Small intestine (tissue), 7 donors: Measurements from ENCODE around the gene GLT8D2. TPM values are rescaled to one million over a fixed set of nuclear protein-coding genes. Genes with fewer than 3 reads are reported as not detected.
A peak's percentile ranks its signal among the peaks of the same experiment; 100 is the strongest.

ENCODE experiments used
- DNase-seq, 2 donors: peaks; one replicate each; pipeline versions ENCODE4 v3.0.0 to v3.0.0-alpha.2; 2013
- FAIRE-seq: peaks from 2 replicates; lab custom pipeline; 2012; peaks lifted over from hg19 to GRCh38; lab: Jason Lieb, UNC
- H3K27ac ChIP-seq, 3 donors: one replicate each; pipeline ENCODE4 v1.5.1; 2013; ENCODE audit warnings: low read length in 2 of 3, mild to moderate bottlenecking in 2 of 3, control low read depth in 1 of 3, inconsistent platforms in 1 of 3, low read depth in 1 of 3, moderate library complexity in 1 of 3
- H3K27me3 ChIP-seq, 3 donors: one replicate each; pipeline ENCODE4 v1.6.1; 2013; ENCODE audit warnings: low read length in 3 of 3, inconsistent platforms in 1 of 3; ENCODE audit not compliant: control insufficient read depth in 3 of 3, insufficient read depth in 3 of 3
- H3K36me3 ChIP-seq, 3 donors: one replicate each; pipeline ENCODE4 v1.6.1; 2013; ENCODE audit warnings: low read length in 3 of 3, inconsistent platforms in 1 of 3, low read depth in 1 of 3, mild to moderate bottlenecking in 1 of 3, moderate library complexity in 1 of 3; ENCODE audit not compliant: control insufficient read depth in 3 of 3, insufficient read depth in 2 of 3
- H3K4me1 ChIP-seq, 3 donors: one replicate each; pipeline ENCODE4 v1.6.1; 2013; ENCODE audit warnings: low read length in 2 of 3, inconsistent platforms in 1 of 3, low read depth in 1 of 3, mild to moderate bottlenecking in 1 of 3, moderate library complexity in 1 of 3; ENCODE audit not compliant: control insufficient read depth in 3 of 3, insufficient read depth in 2 of 3
- H3K4me3 ChIP-seq, 3 donors: one replicate each; pipeline ENCODE4 v1.5.1; 2013; ENCODE audit warnings: low read length in 3 of 3, control low read depth in 1 of 3, inconsistent platforms in 1 of 3, low read depth in 1 of 3, mild to moderate bottlenecking in 1 of 3, moderate library complexity in 1 of 3
- H3K9me3 ChIP-seq, 2 donors: one replicate each; pipeline ENCODE4 v1.6.1; 2013; ENCODE audit warnings: low read depth in 1 of 2, low read length in 1 of 2; ENCODE audit not compliant: control insufficient read depth in 2 of 2, insufficient read depth in 1 of 2
- WGBS, 3 donors: extraction: QIAGEN DNeasy Blood & Tissue Kit; methylation state at CpG; one replicate each; pipeline ENCODE4 v1.1.7; 2013; 5-methylcytosine and 5-hydroxymethylcytosine counted together
- polyA plus RNA-seq, 4 donors: library from polyadenylated mRNA; stranded (reverse) in 3 of 4; unstranded in 1 of 4; fragments of 200-250 nt in 3 of 4; fragments of 120-200 nt in 1 of 4; gene quantifications; one replicate each; pipeline versions ENCODE4 v1.2.1 to v1.2.3, GENCODE V29; 2013
- donor health status: healthy with polysubstance abuse.
- donor health status: control.
- donor health status: control.
- donor health status: Bipolar disorder and iron deficiency.
- donor health status: healthy.

Gene GLT8D2
- polyA plus RNA-seq, 4 donors: 0.54 to 10.9 (median 5.2) TPM; not detected in 1

- DNase-seq: no peak
- WGBS, 3 donors: 68 to 78% (median 76%) methylated on average over 1 of the region's 1 CpG
- no peak overlapping the region for H3K4me3 ChIP-seq
- FAIRE-seq: no peak
- no peaks in the 10 kb centered on the region for H3K4me1 ChIP-seq
- H3K36me3 ChIP-seq: peaks cover 3 to 15% (median 12%) of the 10 kb centered on the region in 3 donors
- H3K27me3 ChIP-seq: no peaks in the 10 kb centered on the region
- H3K9me3 ChIP-seq: no peaks in the 10 kb centered on the region
- no peak overlapping the region for H3K27ac ChIP-seq
These were observed 30.8 kb upstream of the GLT8D2 start for GRCh38 chr12:104080764-104081163.

GRCh38 chr12:104079024-104079423, 29.0 kb upstream of the GLT8D2 start:
- Histone ChIP-seq H3K4me3 (no peak overlapping the region), H3K27ac (no peak overlapping the region), H3K9me3 (no peaks in the 10 kb centered on the region), H3K36me3 (peaks cover 0 to 17% (median 12%) of the 10 kb centered on the region in 3 donors), H3K4me1 (no peaks in the 10 kb centered on the region), H3K27me3 (no peaks in the 10 kb centered on the region)
- no peak for DNase-seq
- FAIRE-seq: no peak
- WGBS, 3 donors: 82 to 95% (median 89%) methylated on average over 1 of the region's 1 CpG

- Histone ChIP-seq H3K27me3 (no peaks in the 10 kb centered on the region), H3K4me3 (no peak overlapping the region), H3K9me3 (no peaks in the 10 kb centered on the region), H3K36me3 (peaks cover 0 to 23% (median 1%) of the 10 kb centered on the region in 3 donors), H3K4me1 (no peaks in the 10 kb centered on the region), H3K27ac (no peak overlapping the region)
- no peak for DNase-seq
- no peak for FAIRE-seq
- WGBS, 3 donors: 90 to 93% (median 91%) methylated on average over 1 of the region's 1 CpG
These were observed 23.7 kb upstream of the GLT8D2 start for GRCh38 chr12:104073699-104074098.

- no peak overlapping the region for H3K4me3 ChIP-seq
- peaks cover 0 to 18% (median 2%) of the 10 kb centered on the region in 3 donors for H3K36me3 ChIP-seq
- no peak overlapping the region for H3K27ac ChIP-seq
- H3K27me3 ChIP-seq: no peaks in the 10 kb centered on the region
- 91 to 98% (median 93%) methylated on average over 2 of the region's 2 CpGs for WGBS, 3 donors
- H3K4me1 ChIP-seq: no peaks in the 10 kb centered on the region
- no peaks in the 10 kb centered on the region for H3K9me3 ChIP-seq
- DNase-seq (no peak), FAIRE-seq (no peak)
These were observed 22.1 kb upstream of the GLT8D2 start for GRCh38 chr12:104072099-104072498.

GRCh38 chr12:104064842-104065427, 14.9 kb upstream of the GLT8D2 start:
- Histone ChIP-seq H3K4me1 (peaks cover 2 to 10% (median 8%) of the 10 kb centered on the region in 3 donors), H3K4me3 (peak overlapping the region; percentile 86 to 92 (median 88)), H3K9me3 (no peaks in the 10 kb centered on the region), H3K27ac (peak overlapping the region; percentile 59 to 84 (median 83)), H3K36me3 (peaks cover 0 to 9% (median 2%) of the 10 kb centered on the region in 3 donors), H3K27me3 (peaks cover 0 to 7% (median 0%) of the 10 kb centered on the region in 3 donors)
- FAIRE-seq (no peak), DNase-seq (peak in 1 of 2 donors; percentile 35)
- WGBS, 3 donors: 1 to 2% (median 1%) methylated on average over 28 to 41 of the region's 41 CpGs

GRCh38 chr12:104064031-104064841, 14.2 kb upstream of the GLT8D2 start, which contains the start of gene HCFC2:
Gene HCFC2 (plus strand): TSS chr12:104064531. CDS start chr12:104064561, 30 bp downstream.
- H3K4me1 ChIP-seq: peaks cover 2 to 10% (median 8%) of the 10 kb centered on the region in 3 donors
- peak within 1 kb of the TSS; percentile 86 to 92 (median 88) for H3K4me3 ChIP-seq
- peak within 1 kb of the TSS; percentile 61 to 84 (median 83) for H3K27ac ChIP-seq
- 0 to 1% (median 0%) methylated on average over 63 to 74 of the region's 74 CpGs for WGBS, 3 donors
- H3K9me3 ChIP-seq: no peaks in the 10 kb centered on the region
- H3K36me3 ChIP-seq: peaks cover 0 to 9% (median 2%) of the 10 kb centered on the region in 3 donors
- peaks cover 0 to 7% (median 0%) of the 10 kb centered on the region in 3 donors for H3K27me3 ChIP-seq
- FAIRE-seq (no peak), DNase-seq (peak; percentile 90 to 97)

- H3K27me3 ChIP-seq: peaks cover 0 to 7% (median 0%) of the 10 kb centered on the region in 3 donors
- WGBS, 3 donors: 0 to 1% (median 1%) methylated on average over 7 of the region's 7 CpGs
- H3K9me3 ChIP-seq: no peaks in the 10 kb centered on the region
- FAIRE-seq: no peak
- H3K4me1 ChIP-seq: peaks cover 2 to 10% (median 8%) of the 10 kb centered on the region in 3 donors
- peak overlapping the region; percentile 61 to 83 (median 68) for H3K27ac ChIP-seq
- peak overlapping the region; percentile 39 to 92 (median 86) for H3K4me3 ChIP-seq
- H3K36me3 ChIP-seq: peaks cover 0 to 5% (median 2%) of the 10 kb centered on the region in 3 donors
- DNase-seq: peak in 1 of 2 donors; percentile 65
These were observed 13.7 kb upstream of the GLT8D2 start for GRCh38 chr12:104063712-104064030.

GRCh38 chr12:104060791-104061190, 10.8 kb upstream of the GLT8D2 start:
- Histone ChIP-seq H3K27me3 (peaks cover 0 to 8% (median 0%) of the 10 kb centered on the region in 3 donors), H3K9me3 (peaks cover 0 to 6% of the 10 kb centered on the region in 2 donors), H3K4me3 (no peak overlapping the region), H3K4me1 (peaks cover 3 to 8% (median 7%) of the 10 kb centered on the region in 3 donors), H3K36me3 (no peaks in the 10 kb centered on the region), H3K27ac (no peak overlapping the region)
- FAIRE-seq (no peak), DNase-seq (no peak)
- 55 to 59% (median 57%) methylated on average over 2 of the region's 2 CpGs for WGBS, 3 donors
